Measurements from ENCODE around the gene DIAPH2.

- no peak for TF ChIP-seq POLR2A (IDR thresholded peaks at IDR 0.05; ENCODE audit: extremely low read depth, insufficient read length)
- TF ChIP-seq, protein P1, sequence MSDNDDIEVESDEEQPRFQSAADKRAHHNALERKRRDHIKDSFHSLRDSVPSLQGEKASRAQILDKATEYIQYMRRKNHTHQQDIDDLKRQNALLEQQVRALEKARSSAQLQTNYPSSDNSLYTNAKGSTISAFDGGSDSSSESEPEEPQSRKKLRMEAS (IDR thresholded peaks at IDR 0.05; ENCODE audit: low read depth, low read length), result no peak
- TF ChIP-seq, protein P2, sequence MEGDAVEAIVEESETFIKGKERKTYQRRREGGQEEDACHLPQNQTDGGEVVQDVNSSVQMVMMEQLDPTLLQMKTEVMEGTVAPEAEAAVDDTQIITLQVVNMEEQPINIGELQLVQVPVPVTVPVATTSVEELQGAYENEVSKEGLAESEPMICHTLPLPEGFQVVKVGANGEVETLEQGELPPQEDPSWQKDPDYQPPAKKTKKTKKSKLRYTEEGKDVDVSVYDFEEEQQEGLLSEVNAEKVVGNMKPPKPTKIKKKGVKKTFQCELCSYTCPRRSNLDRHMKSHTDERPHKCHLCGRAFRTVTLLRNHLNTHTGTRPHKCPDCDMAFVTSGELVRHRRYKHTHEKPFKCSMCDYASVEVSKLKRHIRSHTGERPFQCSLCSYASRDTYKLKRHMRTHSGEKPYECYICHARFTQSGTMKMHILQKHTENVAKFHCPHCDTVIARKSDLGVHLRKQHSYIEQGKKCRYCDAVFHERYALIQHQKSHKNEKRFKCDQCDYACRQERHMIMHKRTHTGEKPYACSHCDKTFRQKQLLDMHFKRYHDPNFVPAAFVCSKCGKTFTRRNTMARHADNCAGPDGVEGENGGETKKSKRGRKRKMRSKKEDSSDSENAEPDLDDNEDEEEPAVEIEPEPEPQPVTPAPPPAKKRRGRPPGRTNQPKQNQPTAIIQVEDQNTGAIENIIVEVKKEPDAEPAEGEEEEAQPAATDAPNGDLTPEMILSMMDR (IDR thresholded peaks at IDR 0.05; ENCODE audit: low read depth, low read length), result no peak
- no peak for TF ChIP-seq MYC (IDR thresholded peaks at IDR 0.05; ENCODE audit: low read depth, low read length)
These were observed 234.2 kb downstream of the DIAPH2 start for GRCh38 chrX:96918864-96919263.

All from NB4 (cell line).